Measurements from ENCODE around the gene CAPN3. TPM values are rescaled to one million over a fixed set of nuclear protein-coding genes. Genes with fewer than 3 reads are reported as not detected.

CAPN3 gene
- total RNA-seq, 1 experiment from 2014 or later, result 0.54 TPM

DNA sequence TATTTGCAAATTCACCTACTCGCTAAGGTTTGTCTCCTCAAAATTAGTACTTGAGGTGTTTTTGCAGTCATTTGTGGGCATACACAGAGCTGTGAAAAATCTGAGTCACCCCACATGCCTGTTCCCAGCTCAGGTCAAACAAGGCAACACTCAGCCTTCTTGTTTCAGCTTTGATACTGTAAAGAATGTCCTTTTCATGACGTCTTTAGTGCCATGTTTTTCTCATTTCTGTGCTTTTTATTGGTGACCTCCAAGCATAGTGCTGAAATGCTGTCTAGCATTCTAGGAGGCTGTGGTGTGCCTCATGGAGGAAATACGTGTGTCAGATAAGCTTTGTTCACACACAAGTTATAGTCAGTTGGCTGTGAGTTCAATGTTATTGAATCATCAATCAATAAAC is 8.8 kb downstream of the CAPN3 start:
- Histone ChIP-seq H3K36me3 (ENCODE audit: insufficient read depth, low read length, poor library complexity, severe bottlenecking) (no peaks in the 10 kb centered on the region), H3K9me3 (ENCODE audit: low read depth, low read length, poor library complexity, severe bottlenecking) (no peaks in the 10 kb centered on the region), H3K4me1 (ENCODE audit: insufficient read depth, low read length, poor library complexity, severe bottlenecking) (peaks cover 7% of the 10 kb centered on the region), H3K4me3 (ENCODE audit: low read depth, low read length, poor library complexity, severe bottlenecking) (no peak overlapping the region), H3K27ac (ENCODE audit: low read depth, low read length, poor library complexity, severe bottlenecking) (no peak overlapping the region), H3K27me3 (replicated peaks; ENCODE audit: insufficient read depth, low read depth, low read length, poor library complexity) (no peaks in the 10 kb centered on the region)
- TF ChIP-seq CTCF (conservative IDR thresholded peaks at IDR 0.05; ENCODE audit: low read depth, low read length), result no peak
- POLR2A ChIA-PET (ENCODE audit: low non-redundant PET), result no interaction called here
- BruUV-seq (replicated peaks), result no TSS peak
- DNase-seq (ENCODE audit: low spot score), result no peak
- intact Hi-C loops (cut with micrococcal nuclease; ENCODE audit: unreplicated experiment), result no loop called here
- CTCF ChIA-PET, result no interaction called here

GRCh38 chr15:42371096-42371495 is 11.8 kb downstream of the CAPN3 start:
- Histone ChIP-seq H3K4me3 (ENCODE audit: low read depth, low read length, poor library complexity, severe bottlenecking) (no peak overlapping the region), H3K4me1 (ENCODE audit: insufficient read depth, low read length, poor library complexity, severe bottlenecking) (no peaks in the 10 kb centered on the region), H3K27ac (ENCODE audit: low read depth, low read length, poor library complexity, severe bottlenecking) (no peak overlapping the region), H3K9me3 (ENCODE audit: low read depth, low read length, poor library complexity, severe bottlenecking) (no peaks in the 10 kb centered on the region), H3K27me3 (replicated peaks; ENCODE audit: insufficient read depth, low read depth, low read length, poor library complexity) (no peaks in the 10 kb centered on the region), H3K36me3 (ENCODE audit: insufficient read depth, low read length, poor library complexity, severe bottlenecking) (no peaks in the 10 kb centered on the region)
- POLR2A ChIA-PET (ENCODE audit: low non-redundant PET), result no interaction called here
- DNase-seq (ENCODE audit: low spot score), result peak; percentile 37
- CTCF ChIA-PET, result no interaction called here
- BruUV-seq (replicated peaks), result no TSS peak
- intact Hi-C loops (cut with micrococcal nuclease; ENCODE audit: unreplicated experiment), result loop anchor here (10.0 kb wide), 1 partner anchor 56 kb away; no protein-coding TSS in a partner anchor
- no peak for TF ChIP-seq EZH2 (IDR thresholded peaks at IDR 0.05; ENCODE audit: borderline replicate concordance, low read depth, low read length, poor library complexity, severe bottlenecking)
- TF ChIP-seq CTCF (conservative IDR thresholded peaks at IDR 0.05; ENCODE audit: low read depth, low read length), result no peak

DNA sequence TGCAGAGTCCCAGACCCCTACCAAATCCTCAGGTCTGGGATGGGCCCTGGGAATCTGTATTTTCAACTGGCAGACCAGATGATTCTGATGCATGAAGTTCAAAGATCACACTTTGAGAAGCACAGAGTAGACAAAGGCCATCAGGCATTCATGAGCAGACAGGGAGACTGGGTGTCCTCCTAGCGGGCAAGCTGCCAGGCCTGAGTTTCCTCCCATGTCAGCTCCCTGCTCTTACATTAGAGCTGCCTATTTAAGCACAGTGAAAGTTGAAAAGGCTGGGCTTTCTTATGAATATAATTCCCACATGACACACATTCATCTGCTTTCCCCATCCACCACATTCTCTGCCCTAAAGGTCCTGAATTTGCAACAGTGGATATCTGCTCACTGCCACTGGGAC is 14.0 kb downstream of the CAPN3 start:
- H3K4me1 ChIP-seq (ENCODE audit: insufficient read depth, low read length, poor library complexity, severe bottlenecking), result no peaks in the 10 kb centered on the region
- CTCF ChIA-PET, result no interaction called here

More for the DNA sequence above, 14.0 kb downstream of the CAPN3 start:
- intact Hi-C loops (cut with micrococcal nuclease; ENCODE audit: unreplicated experiment), result loop anchor here (10.0 kb wide), 1 partner anchor 58 kb away; no protein-coding TSS in a partner anchor
- POLR2A ChIA-PET (ENCODE audit: low non-redundant PET), result no interaction called here
- Histone ChIP-seq H3K27me3 (replicated peaks; ENCODE audit: insufficient read depth, low read depth, low read length, poor library complexity) (no peaks in the 10 kb centered on the region), H3K4me3 (ENCODE audit: low read depth, low read length, poor library complexity, severe bottlenecking) (no peak overlapping the region), H3K36me3 (ENCODE audit: insufficient read depth, low read length, poor library complexity, severe bottlenecking) (no peaks in the 10 kb centered on the region), H3K9me3 (ENCODE audit: low read depth, low read length, poor library complexity, severe bottlenecking) (no peaks in the 10 kb centered on the region), H3K27ac (ENCODE audit: low read depth, low read length, poor library complexity, severe bottlenecking) (no peak overlapping the region)
- DNase-seq (ENCODE audit: low spot score), result no peak
- TF ChIP-seq CTCF (conservative IDR thresholded peaks at IDR 0.05; ENCODE audit: low read depth, low read length) (no peak), EZH2 (IDR thresholded peaks at IDR 0.05; ENCODE audit: borderline replicate concordance, low read depth, low read length, poor library complexity, severe bottlenecking) (no peak)
- BruUV-seq (replicated peaks), result no TSS peak
